Measurements from ENCODE around the gene PHLPP1.

GRCh38 chr18:62878305-62878704 lies 163.0 kb downstream of the PHLPP1 start:
- no peak for TF ChIP-seq CTCF (conservative IDR thresholded peaks at IDR 0.05; ENCODE audit: low read length)
- no peak for TF ChIP-seq EZH2phosphoT487 (IDR thresholded peaks at IDR 0.05; ENCODE audit: borderline replicate concordance)
